Prostate gland (tissue), 2 donors: Measurements from ENCODE around the gene TOMM22. TPM values are rescaled to one million over a fixed set of nuclear protein-coding genes. Genes with fewer than 3 reads are reported as not detected.

Experiments used
- DNase-seq: peaks from one replicate; pipeline ENCODE4 v3.0.0-alpha.2; 2019; ENCODE audit warnings: low spot score
- H3K27ac ChIP-seq, 2 donors: fragments of 200-600 bp; sonication (generic); 2 replicates each; pipeline ENCODE4 v1.5.1; 2017 to 2019
- H3K27me3 ChIP-seq: fragments of 200-600 bp; sonication (generic); replicated peaks from 2 replicates; pipeline ENCODE4 v1.5.1; 2019; ENCODE audit not compliant: insufficient read depth
- H3K36me3 ChIP-seq, 2 donors: fragments of 200-600 bp; sonication (generic); 1 replicate in 1 of 2; 2 replicates in 1 of 2; pipeline versions ENCODE4 v1.5.1 to v1.8.1; 2017 to 2019
- H3K4me1 ChIP-seq: fragments of 200-600 bp; sonication (generic); replicated peaks from 2 replicates; pipeline ENCODE4 v1.5.1; 2019
- H3K4me3 ChIP-seq, 2 donors: fragments of 200-600 bp; sonication (generic); 2 replicates each; pipeline ENCODE4 v1.5.1; 2017 to 2019
- H3K9me3 ChIP-seq: fragments of 200-600 bp; sonication (generic); 2 replicates; pipeline ENCODE4 v1.5.1; 2017
- POLR2A ChIP-seq: fragments of 450-650 bp; IDR thresholded peaks from one replicate; pipeline ENCODE4 v1.6.1; 2016; ENCODE audit warnings: antibody characterized with exemption, mild to moderate bottlenecking
- POLR2AphosphoS5 ChIP-seq: sonication (generic); formaldehyde crosslinking; IDR thresholded peaks from one replicate; pipeline ENCODE4 v1.6.1; 2017; ENCODE audit warnings: antibody characterized with exemption
- WGBS: methylation state at CpG from one replicate; pipeline ENCODE4 v1.1.5; 2018; 5-methylcytosine and 5-hydroxymethylcytosine counted together
- intact Hi-C: fragments of 100-400 bp; cut with DNase I; formaldehyde crosslinking; loops from one replicate; pipeline ENCODE4 v1.14.2; 2022
- total RNA-seq, 2 donors: library from RNA; depleted of rRNA; stranded (reverse); fragments of >200 nt; gene quantifications; one replicate each; pipeline ENCODE4 v1.1.0, GENCODE V29; 2016
- TF ChIP-seq, protein P1 (sequence below), 4 experiments: fragments of 200-600 bp in 2 of 4; fragments of 450-650 bp in 2 of 4; sonication (generic) in 2 of 4; IDR thresholded peaks; 1 replicate in 3 of 4; 2 replicates in 1 of 4; pipeline ENCODE4 v1.5.1; 2016 to 2019; ENCODE audit warnings: antibody characterized with exemption in 4 of 4, mild to moderate bottlenecking in 2 of 4, moderate library complexity in 2 of 4

TOMM22 gene
- total RNA-seq, 2 donors from 2014 or later = 44.5 to 50.8 TPM

DNA sequence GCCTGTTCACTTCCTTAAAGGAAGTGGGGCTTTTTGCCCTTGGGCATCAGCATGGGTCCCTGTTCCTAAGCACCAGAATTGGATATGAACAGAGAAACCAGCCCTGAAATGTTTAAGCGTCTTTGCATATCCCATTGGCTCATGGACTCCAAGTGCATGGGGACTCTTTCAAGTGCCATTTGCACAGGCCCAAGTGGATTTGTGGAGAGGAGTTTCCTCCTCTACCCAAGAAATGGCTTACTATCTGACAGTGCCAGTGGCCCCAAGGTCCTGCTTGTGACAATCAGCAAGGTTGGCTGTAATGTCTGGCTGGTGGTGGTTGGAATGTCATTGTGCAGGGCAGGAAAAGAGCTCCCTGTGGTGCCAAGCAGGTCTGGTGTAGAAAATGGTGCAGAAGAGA is 4.0 kb downstream of the TOMM22 start:
- Histone ChIP-seq H3K4me1 (peaks cover 5% of the 10 kb centered on the region), H3K27ac (no peak overlapping the region), H3K27me3 (no peaks in the 10 kb centered on the region), H3K4me3 (no peak overlapping the region), H3K36me3 (peaks cover 0 to 7% of the 10 kb centered on the region in 2 donors), H3K9me3 (no peaks in the 10 kb centered on the region)
- intact Hi-C loops = no loop called here
- DNase-seq = no peak
- WGBS = 88% methylated on average over 1 of the region's 1 CpG
- no peak for TF ChIP-seq POLR2A
- TF ChIP-seq, protein P1, sequence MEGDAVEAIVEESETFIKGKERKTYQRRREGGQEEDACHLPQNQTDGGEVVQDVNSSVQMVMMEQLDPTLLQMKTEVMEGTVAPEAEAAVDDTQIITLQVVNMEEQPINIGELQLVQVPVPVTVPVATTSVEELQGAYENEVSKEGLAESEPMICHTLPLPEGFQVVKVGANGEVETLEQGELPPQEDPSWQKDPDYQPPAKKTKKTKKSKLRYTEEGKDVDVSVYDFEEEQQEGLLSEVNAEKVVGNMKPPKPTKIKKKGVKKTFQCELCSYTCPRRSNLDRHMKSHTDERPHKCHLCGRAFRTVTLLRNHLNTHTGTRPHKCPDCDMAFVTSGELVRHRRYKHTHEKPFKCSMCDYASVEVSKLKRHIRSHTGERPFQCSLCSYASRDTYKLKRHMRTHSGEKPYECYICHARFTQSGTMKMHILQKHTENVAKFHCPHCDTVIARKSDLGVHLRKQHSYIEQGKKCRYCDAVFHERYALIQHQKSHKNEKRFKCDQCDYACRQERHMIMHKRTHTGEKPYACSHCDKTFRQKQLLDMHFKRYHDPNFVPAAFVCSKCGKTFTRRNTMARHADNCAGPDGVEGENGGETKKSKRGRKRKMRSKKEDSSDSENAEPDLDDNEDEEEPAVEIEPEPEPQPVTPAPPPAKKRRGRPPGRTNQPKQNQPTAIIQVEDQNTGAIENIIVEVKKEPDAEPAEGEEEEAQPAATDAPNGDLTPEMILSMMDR (IDR thresholded peaks at IDR 0.05) = no peak
- TF ChIP-seq POLR2AphosphoS5 = no peak

DNA sequence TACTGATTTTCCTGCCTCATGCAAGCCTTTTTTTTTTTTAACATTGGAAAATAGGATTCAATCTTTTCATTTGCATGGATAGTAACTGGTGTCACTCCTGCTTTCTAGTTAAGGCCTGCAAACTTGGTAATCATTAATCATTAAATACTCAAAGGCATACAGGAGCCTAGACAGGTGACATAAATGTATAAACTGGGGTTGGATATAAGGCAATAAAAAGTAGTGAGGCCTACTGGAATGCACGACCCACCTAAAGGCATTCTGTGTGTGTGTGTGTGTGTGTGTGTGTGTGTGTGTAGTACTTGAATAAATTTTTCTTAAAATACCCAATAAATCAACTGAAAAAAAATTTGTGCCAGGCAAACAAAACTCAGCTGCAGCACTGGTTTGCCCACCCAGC is 7.9 kb downstream of the TOMM22 start:
- H3K9me3 ChIP-seq = no peaks in the 10 kb centered on the region
- H3K4me1 ChIP-seq = no peaks in the 10 kb centered on the region
- TF ChIP-seq POLR2AphosphoS5 = no peak
- TF ChIP-seq, protein P1 (IDR thresholded peaks at IDR 0.05) = no peak
- TF ChIP-seq POLR2A = no peak
- H3K27ac ChIP-seq = no peak overlapping the region
- no peaks in the 10 kb centered on the region for H3K27me3 ChIP-seq
- no peak overlapping the region for H3K4me3 ChIP-seq
- no peak for DNase-seq
- H3K36me3 ChIP-seq = peaks cover 0 to 7% of the 10 kb centered on the region in 2 donors
- WGBS = 45% methylated on average over 1 of the region's 1 CpG
- intact Hi-C loops = no loop called here

DNA sequence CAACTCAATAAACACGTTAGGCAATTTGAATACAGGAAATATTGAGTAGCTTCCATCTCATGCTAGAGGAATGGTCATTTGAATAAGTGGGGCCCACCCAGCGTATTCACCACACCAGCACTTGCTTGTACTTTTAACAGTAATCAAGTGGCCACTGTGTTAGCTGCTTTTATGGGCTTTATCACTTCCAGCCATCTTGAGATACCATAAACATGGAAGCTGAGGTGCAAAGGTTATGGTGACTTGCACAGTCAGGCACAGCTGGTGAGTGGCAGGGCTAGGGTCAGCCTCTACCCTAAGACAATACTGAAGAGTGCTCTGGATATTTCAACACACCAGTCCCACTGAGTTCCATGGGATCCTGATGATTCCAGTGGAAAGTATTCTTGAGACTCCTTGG is 12.3 kb downstream of the TOMM22 start:
- whole genome bisulfite sequencing = 84% methylated on average over 2 of the region's 2 CpGs
- no peak overlapping the region for H3K27ac ChIP-seq
- DNase-seq = no peak
- intact Hi-C loops = no loop called here
- peaks cover 7% of the 10 kb centered on the region for H3K4me1 ChIP-seq
- H3K9me3 ChIP-seq = no peaks in the 10 kb centered on the region
- H3K27me3 ChIP-seq = no peaks in the 10 kb centered on the region
- TF ChIP-seq, protein P1 (IDR thresholded peaks at IDR 0.05) = no peak
- TF ChIP-seq POLR2AphosphoS5 (no peak), POLR2A (no peak)
- H3K36me3 ChIP-seq = no peaks in the 10 kb centered on the region
- no peak overlapping the region for H3K4me3 ChIP-seq

DNA sequence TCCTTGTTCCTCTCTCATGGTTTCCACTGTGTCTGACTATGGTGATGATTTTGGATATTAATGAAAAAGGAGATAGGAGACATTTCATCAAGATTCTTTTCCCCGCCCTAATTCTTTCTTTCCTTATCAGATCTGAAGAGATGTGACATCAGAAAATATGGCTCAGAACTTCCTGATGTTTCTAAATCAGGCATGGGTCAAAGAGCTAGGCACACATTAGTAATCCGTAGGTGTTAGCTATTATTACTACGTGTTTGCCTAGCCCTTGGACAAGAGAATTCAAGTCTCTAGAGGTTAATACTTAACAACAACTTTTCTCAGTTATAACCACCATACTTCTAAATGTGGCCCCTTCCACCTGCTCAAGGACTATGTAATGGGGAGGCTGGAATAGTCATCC is 13.2 kb downstream of the TOMM22 start:
- WGBS = 83% methylated on average over 3 of the region's 3 CpGs
- no peak for DNase-seq
- H3K4me3 ChIP-seq = no peak overlapping the region
- TF ChIP-seq POLR2A (no peak), POLR2AphosphoS5 (no peak)
- TF ChIP-seq, protein P1 (IDR thresholded peaks at IDR 0.05) = no peak
- no peak overlapping the region for H3K27ac ChIP-seq
- H3K4me1 ChIP-seq = peaks cover 7% of the 10 kb centered on the region
- no peaks in the 10 kb centered on the region for H3K9me3 ChIP-seq
- intact Hi-C loops = no loop called here
- no peaks in the 10 kb centered on the region for H3K27me3 ChIP-seq
- H3K36me3 ChIP-seq = no peaks in the 10 kb centered on the region

DNA sequence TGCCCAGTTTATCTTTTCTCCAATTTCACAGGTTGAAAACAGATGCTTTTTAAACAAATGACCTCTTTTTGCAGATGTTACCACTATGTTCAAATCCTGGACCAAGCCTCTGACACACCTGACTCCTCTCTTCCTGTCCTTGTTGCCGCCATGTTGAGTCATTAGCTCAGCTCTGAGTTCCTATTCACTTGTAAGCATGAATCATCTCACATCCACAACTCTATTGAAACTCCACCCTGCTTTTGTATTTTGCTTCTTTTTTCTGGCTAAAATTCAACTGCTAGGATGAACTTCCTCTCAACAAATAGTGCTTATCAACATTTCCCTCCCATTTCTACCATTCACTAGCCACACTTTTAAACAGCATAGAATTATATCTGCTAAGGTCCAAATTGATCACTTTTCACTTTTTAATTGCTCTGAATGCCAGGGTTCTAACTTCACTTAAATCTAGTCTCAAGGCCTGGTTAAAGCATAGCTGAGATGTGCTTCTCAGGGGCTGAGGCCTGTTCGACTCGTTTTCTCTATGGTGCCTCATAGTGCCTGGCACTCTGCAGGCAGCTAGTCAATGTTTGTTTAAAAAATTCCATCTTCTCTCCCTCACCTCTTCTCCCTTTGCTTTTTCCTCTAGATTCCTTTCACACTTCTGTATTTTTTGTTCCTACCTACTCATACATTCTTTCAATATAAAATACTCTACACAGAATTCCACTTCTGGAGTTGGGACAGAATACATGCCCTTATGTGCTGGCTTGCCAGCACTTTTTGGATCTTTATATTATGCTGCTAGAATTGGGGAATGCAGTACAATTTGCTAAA is 15.1 kb downstream of the TOMM22 start:
- intact Hi-C loops = no loop called here
- TF ChIP-seq POLR2A (peak; percentile 5), POLR2AphosphoS5 (peak; percentile 44)
- TF ChIP-seq, protein P1 (IDR thresholded peaks at IDR 0.05) = no peak
- Histone ChIP-seq H3K27me3 (no peaks in the 10 kb centered on the region), H3K4me1 (peaks cover 7% of the 10 kb centered on the region), H3K4me3 (no peak overlapping the region), H3K36me3 (no peaks in the 10 kb centered on the region), H3K9me3 (no peaks in the 10 kb centered on the region), H3K27ac (peak overlapping the region; percentile 99 to 100)
- peak; percentile 52 for DNase-seq
- WGBS = 36% methylated on average over 3 of the region's 3 CpGs
